ENCODE results near the gene RFC2.
"Not testable (repeated sequence)": the region's sequence is repeated elsewhere in the genome, so short reads cannot be mapped to it uniquely, and the experiment has no call there.

RFC2 gene

DNA sequence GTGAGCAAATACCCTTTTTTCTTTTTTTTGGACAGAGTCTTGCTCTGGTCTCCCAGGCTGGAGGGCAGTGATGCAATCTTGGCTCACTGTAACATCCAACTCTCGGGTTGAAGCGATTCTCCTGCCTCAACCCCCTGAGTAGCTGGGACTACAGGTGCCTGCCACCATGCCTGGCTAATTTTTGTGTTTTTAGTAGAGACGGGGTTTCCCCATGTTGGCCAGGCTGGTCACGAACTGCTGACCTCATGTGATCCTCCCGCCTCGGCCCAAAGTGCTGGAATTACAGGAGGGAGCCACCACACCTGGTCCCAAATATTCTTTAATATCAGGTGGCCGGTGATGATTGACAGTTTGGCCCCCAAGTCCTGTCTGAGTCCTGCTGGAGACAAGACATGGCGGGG lies 37.8 kb downstream of the RFC2 start:
- DNase-seq (ENCODE audit: low read depth) = no peak
- no peak overlapping the region for H3K4me3 ChIP-seq (ENCODE audit: low read depth, low read length)
- TF ChIP-seq, protein P1, sequence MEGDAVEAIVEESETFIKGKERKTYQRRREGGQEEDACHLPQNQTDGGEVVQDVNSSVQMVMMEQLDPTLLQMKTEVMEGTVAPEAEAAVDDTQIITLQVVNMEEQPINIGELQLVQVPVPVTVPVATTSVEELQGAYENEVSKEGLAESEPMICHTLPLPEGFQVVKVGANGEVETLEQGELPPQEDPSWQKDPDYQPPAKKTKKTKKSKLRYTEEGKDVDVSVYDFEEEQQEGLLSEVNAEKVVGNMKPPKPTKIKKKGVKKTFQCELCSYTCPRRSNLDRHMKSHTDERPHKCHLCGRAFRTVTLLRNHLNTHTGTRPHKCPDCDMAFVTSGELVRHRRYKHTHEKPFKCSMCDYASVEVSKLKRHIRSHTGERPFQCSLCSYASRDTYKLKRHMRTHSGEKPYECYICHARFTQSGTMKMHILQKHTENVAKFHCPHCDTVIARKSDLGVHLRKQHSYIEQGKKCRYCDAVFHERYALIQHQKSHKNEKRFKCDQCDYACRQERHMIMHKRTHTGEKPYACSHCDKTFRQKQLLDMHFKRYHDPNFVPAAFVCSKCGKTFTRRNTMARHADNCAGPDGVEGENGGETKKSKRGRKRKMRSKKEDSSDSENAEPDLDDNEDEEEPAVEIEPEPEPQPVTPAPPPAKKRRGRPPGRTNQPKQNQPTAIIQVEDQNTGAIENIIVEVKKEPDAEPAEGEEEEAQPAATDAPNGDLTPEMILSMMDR (IDR thresholded peaks at IDR 0.05; ENCODE audit: low read depth, low read length, missing control alignments) = no peak

DNA sequence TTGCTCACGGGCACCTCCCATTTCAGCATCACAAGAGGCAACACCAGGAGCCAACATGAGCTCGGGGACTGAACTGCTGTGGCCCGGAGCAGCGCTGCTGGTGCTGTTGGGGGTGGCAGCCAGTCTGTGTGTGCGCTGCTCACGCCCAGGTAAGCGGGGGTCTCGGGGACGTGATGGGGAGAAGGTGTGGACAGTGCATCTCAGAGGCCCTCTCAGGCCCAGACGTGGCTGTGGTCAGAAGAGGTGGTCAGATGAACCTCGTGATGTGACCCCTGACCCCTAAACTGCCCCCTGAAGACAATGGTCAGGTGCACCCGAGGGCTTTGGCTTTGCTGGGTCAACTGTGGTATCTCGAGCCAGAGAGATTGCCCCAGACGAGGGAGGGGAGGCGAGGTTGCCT lies 38.3 kb downstream of the RFC2 start:
- TF ChIP-seq, protein P1 (IDR thresholded peaks at IDR 0.05; ENCODE audit: low read depth, low read length, missing control alignments) = no peak
- DNase-seq (ENCODE audit: low read depth) = no peak
- H3K4me3 ChIP-seq (ENCODE audit: low read depth, low read length) = peak overlapping the region; percentile 20

DNA sequence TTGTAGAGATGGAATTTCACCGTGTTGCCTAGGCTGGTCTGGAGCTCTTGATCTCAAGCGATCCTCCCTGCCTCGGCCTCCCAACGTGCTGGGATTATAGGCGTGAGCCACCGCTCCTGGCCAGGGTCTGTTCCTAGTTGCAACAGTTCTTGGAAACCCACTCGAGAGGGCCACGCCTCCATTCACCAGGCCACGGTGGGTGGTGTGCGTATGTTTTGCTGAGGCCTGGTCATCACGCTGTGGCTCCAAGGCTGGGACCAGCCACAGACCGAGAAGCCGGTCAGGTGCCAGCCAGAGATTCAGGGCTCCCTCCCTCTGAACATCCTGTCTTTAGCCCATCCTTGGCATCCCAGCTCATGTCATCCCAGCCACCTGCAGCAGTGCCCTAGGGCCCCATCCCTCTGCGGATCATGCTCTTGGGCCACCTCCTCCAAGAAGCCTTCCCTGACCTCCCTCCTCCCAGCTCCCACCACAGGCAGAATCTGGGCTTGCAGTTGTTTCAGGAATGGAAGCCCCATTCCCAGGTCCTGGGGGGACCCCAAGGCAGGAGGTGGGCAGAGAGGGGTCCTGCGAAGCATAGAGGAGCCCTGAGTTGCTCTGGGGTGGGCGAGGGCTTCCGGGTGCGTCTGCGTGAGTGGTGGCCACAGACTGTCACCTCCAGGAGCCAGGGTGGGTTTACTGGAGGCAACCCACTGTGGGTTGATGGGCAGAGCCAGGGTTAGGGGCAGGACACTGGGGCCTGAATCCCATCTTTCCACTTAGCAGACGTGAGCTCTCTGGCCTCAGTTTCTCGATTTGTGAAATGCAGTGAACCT lies 39.2 kb downstream of the RFC2 start:
- TF ChIP-seq, protein P1 (IDR thresholded peaks at IDR 0.05; ENCODE audit: low read depth, low read length, missing control alignments) = no peak
- H3K4me3 ChIP-seq (ENCODE audit: low read depth, low read length) = peak overlapping the region; percentile 20
- no peak for DNase-seq (ENCODE audit: low read depth)

DNA sequence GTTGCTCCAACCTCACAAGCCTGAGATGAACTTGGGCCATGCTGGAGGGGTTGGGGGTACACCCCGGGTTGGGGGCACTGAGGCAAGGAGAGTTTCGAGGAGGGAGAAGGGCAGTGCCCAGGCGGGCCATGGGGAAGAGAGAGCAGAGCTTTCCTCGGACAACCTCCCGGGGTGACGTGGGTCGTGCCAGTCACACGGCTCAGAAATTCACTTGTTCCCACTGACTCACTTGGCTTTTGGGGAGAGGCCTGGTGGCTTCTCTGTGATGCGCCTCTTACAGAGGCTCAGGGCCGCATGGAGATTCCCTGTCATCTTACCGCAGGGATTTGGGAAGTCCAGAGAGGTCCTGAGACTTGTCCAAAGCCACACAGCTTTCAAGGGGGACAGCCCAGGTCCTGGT lies 41.5 kb downstream of the RFC2 start:
- H3K4me3 ChIP-seq (ENCODE audit: low read depth, low read length) = peak overlapping the region; percentile 69
- DNase-seq (ENCODE audit: low read depth) = no peak
- TF ChIP-seq, protein P1 (IDR thresholded peaks at IDR 0.05; ENCODE audit: low read depth, low read length, missing control alignments) = no peak

DNA sequence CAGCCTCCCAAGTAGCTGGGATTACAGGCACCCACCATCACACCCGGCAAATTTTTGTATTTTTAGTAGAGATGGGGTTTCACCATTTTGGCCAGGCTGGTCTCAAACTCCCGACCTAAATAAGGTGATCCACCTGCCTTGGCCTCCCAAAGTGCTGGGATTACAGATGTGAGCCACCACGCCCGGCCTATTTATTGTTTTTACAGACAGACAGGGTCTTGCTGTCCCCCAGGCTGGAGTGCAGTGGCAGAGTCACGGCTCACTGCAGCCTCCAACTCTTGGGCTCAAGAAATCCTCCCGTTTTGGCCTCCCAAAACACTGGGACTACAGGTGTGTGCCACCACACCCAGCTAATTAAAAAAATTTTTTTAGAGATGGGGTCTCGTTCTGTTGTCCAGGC lies 46.0 kb downstream of the RFC2 start:
- DNase-seq (ENCODE audit: low read depth); H3K4me3 ChIP-seq (ENCODE audit: low read depth, low read length): not testable (repeated sequence)

DNA sequence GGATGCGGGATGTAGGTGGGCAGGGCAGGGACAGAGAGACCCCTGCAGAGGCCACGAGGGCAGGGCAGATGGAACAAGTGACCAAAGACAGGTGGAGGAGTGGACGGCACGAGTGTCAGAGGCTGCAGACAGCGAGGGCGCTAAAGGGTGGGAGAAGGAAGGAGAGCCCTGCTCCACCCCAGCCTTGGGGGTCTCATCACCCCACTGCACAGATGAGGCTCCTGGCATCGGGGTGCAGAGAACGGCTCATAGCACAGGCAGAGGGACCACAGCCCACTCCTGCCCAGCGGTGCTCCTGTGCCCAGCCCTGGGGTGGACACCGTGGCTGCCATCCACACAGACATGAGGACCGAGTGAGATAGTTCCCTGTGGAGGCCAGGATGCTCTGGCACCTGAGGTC lies 46.6 kb downstream of the RFC2 start:
- TF ChIP-seq, protein P1 (IDR thresholded peaks at IDR 0.05; ENCODE audit: low read depth, low read length, missing control alignments) = no peak
- DNase-seq (ENCODE audit: low read depth) = no peak
- no peak overlapping the region for H3K4me3 ChIP-seq (ENCODE audit: low read depth, low read length)

DNA sequence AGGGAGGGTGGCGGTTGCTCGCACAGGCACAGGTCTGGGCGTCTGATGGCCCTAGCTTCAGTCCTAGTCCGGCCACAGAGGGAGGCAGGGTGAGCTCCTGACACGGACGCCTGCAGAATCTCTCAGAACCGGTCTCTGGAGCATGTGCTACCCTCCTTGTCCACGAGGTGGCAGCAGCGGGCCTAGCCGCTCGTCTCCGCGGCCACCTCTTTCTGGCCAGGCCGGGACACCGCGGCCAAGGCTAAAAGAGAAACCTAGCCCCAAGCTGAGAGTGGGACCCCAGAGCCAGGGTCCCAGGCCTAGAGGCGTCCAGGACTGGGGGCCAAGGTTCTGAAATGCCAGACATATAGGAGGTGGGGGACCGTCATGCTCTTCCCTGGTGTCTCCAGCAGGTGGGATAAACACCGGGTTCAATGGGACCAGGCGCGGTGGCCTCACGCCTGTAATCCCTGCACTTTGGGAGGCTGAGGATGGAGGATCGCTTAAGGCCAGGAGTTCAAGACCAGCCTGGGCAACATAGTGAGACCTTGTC lies 47.5 kb downstream of the RFC2 start:
- TF ChIP-seq, protein P1 (IDR thresholded peaks at IDR 0.05; ENCODE audit: low read depth, low read length, missing control alignments) = peak; percentile 95
- peak overlapping the region; percentile 10; the same call in 1 of the 2 replicates for H3K4me3 ChIP-seq (ENCODE audit: low read depth, low read length)
- no peak for DNase-seq (ENCODE audit: low read depth)

DNA sequence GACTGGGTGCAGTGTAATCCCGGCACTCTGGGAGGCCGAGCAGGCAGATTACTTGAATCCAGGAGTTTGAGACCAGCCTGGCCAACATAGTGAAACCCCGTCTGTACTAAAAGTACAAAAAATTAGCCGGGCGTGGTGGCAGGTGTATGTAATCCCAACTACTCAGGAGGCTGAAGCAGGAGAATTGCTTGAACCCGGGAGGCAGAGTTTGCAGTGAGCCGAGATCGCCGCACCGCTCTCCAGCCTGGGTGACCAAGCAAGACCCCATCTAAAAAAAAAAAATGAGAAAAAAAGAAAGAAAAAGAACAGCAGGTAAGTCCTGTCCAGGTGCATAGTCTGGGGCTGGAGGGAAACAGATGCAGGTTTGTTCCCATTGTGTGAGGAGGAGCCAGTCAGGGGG lies 48.1 kb downstream of the RFC2 start:
- not testable (repeated sequence) for DNase-seq (ENCODE audit: low read depth); H3K4me3 ChIP-seq (ENCODE audit: low read depth, low read length)

All from GM12864 (cell line).